ENCODE results near the gene CLCN6. TPM values are rescaled to one million over a fixed set of nuclear protein-coding genes. Genes with fewer than 3 reads are reported as not detected.
A peak's percentile ranks its signal among the peaks of the same experiment; 100 is the strongest.

CLCN6 gene
- total and polyA plus RNA-seq, 2 experiments from 2014 or later, result 22.5 to 31.8 TPM

DNA sequence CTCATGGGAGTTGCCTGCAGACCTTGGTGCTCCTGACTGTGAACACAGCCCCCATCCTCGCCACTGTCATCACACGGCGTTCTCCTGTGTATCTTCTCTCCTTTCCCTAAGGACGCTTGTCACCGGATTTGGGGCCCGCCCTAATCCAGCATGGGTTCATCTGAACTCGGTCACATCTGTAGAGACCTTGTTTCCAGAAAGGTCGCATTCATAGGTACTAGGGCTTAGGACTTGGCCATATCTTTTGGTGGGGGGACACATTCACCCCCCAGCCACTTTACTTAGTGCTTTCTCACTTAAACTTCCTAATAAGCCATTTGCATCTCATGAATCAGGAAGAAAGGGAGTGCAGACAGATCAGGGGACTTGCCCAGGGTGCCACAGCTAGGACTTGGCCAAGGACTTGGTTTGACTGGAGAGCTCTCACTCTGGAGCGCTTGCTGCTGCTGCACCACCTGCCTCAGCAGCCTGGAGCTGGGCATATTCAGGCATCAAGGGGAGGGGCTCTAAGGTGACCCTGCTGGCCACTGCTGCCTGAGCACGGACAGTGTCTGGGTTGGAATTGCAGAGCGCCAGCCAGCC is 31.9 kb downstream of the CLCN6 start:
- Histone ChIP-seq H3K9me3 (ENCODE audit: low read depth) (no peaks in the 10 kb centered on the region), H3K36me3 (peaks cover 72% of the 10 kb centered on the region), H3K4me1 (ENCODE audit: low read depth) (no peaks in the 10 kb centered on the region), H3K27ac (no peak overlapping the region), H3K27me3 (no peaks in the 10 kb centered on the region), H3K4me3 (no peak overlapping the region)
- TF ChIP-seq, protein P1, sequence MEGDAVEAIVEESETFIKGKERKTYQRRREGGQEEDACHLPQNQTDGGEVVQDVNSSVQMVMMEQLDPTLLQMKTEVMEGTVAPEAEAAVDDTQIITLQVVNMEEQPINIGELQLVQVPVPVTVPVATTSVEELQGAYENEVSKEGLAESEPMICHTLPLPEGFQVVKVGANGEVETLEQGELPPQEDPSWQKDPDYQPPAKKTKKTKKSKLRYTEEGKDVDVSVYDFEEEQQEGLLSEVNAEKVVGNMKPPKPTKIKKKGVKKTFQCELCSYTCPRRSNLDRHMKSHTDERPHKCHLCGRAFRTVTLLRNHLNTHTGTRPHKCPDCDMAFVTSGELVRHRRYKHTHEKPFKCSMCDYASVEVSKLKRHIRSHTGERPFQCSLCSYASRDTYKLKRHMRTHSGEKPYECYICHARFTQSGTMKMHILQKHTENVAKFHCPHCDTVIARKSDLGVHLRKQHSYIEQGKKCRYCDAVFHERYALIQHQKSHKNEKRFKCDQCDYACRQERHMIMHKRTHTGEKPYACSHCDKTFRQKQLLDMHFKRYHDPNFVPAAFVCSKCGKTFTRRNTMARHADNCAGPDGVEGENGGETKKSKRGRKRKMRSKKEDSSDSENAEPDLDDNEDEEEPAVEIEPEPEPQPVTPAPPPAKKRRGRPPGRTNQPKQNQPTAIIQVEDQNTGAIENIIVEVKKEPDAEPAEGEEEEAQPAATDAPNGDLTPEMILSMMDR (IDR thresholded peaks at IDR 0.05; ENCODE audit: low read depth, low read length), result no peak
- no peak for DNase-seq (ENCODE audit: low read depth in 1 of 2, low spot score in 1 of 2)

DNA sequence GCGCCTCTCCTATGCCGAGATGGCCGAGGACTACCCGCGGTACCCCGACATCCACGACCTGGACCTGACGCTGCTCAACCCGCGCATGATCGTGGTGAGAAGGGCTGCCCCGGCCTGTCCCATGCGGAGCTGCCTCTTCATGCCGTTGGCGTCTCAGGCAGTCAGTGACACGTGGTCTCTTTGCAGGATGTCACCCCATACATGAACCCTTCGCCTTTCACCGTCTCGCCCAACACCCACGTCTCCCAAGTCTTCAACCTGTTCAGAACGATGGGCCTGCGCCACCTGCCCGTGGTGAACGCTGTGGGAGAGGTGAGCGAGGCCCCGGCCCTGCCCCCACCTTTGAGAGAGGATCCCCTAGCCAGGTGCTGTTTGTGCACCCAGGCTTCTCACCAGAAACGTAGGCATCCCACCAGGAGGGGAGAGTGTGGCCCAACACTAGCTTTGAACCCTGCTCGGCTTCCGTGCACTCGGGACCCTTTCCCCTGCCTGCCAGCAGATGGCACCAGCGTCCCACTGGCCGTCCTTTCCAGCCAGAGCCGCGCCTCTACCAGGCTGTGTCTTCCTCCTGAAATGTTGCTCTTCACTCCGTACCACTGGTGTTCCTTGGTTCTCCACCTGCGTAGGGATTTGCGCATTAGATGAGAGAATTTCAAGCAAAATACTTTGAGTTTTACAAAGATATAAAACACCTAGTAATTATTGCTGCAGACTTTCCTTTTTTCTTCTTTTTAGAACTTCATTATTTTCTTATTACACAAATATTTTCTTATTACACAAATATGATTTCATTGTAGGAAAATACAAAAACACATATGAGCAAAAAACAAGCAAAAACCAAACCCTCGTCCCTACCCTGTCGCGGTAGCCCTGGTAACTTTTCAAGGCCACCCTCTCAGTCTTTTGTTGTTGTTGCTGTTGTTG is 32.6 kb downstream of the CLCN6 start:
- H3K4me1 ChIP-seq (ENCODE audit: low read depth), result no peaks in the 10 kb centered on the region
- no peaks in the 10 kb centered on the region for H3K9me3 ChIP-seq (ENCODE audit: low read depth)
- no peak overlapping the region for H3K4me3 ChIP-seq
- TF ChIP-seq, protein P1 (IDR thresholded peaks at IDR 0.05; ENCODE audit: low read depth, low read length), result peak; percentile 100
- peak; percentile 69 to 74 for DNase-seq (ENCODE audit: low read depth in 1 of 2, low spot score in 1 of 2)
- peaks cover 68% of the 10 kb centered on the region for H3K36me3 ChIP-seq
- H3K27me3 ChIP-seq, result no peaks in the 10 kb centered on the region
- no peak overlapping the region for H3K27ac ChIP-seq

DNA sequence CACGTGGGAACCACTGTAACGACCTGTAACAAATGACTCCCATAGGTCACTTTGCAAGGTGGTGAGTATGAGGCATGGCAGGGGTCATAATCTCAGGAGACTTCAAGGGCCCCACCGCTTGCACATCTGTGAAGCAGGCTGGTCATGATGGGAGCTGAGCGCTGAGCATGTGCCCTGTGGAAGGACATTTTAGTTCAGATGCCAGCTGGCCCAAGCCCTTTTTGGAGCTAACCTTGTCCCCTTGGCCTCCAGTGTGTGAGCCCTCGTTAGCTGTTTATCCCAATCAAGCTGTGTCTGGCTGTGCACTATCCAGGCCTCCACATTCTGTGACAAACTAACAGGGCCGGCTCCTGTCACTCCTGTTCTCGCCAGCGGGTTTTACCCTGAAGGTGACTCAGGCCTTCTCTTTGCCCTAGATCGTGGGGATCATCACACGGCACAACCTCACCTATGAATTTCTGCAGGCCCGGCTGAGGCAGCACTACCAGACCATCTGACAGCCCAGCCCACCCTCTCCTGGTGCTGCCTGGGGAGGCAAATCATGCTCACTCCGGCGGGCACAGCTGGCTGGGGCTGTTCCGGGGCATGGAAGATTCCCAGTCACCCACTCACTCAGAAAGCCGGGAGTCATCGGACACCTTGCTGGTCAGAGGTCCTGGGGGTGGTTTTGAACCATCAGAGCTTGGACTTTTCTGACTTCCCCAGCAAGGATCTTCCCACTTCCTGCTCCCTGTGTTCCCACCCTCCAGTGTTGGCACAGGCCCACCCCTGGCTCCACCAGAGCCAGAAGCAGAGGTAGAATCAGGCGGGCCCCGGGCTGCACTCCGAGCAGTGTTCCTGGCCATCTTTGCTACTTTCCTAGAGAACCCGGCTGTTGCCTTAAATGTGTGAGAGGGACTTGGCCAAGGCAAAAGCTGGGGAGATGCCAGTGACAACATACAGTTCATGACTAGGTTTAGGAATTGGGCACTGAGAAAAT is 34.0 kb downstream of the CLCN6 start:
- Histone ChIP-seq H3K36me3 (peaks cover 59% of the 10 kb centered on the region), H3K4me1 (ENCODE audit: low read depth) (no peaks in the 10 kb centered on the region), H3K9me3 (ENCODE audit: low read depth) (no peaks in the 10 kb centered on the region), H3K27ac (no peak overlapping the region), H3K27me3 (no peaks in the 10 kb centered on the region), H3K4me3 (no peak overlapping the region)
- no peak for DNase-seq (ENCODE audit: low read depth in 1 of 2, low spot score in 1 of 2)
- TF ChIP-seq, protein P1 (IDR thresholded peaks at IDR 0.05; ENCODE audit: low read depth, low read length), result no peak

DNA sequence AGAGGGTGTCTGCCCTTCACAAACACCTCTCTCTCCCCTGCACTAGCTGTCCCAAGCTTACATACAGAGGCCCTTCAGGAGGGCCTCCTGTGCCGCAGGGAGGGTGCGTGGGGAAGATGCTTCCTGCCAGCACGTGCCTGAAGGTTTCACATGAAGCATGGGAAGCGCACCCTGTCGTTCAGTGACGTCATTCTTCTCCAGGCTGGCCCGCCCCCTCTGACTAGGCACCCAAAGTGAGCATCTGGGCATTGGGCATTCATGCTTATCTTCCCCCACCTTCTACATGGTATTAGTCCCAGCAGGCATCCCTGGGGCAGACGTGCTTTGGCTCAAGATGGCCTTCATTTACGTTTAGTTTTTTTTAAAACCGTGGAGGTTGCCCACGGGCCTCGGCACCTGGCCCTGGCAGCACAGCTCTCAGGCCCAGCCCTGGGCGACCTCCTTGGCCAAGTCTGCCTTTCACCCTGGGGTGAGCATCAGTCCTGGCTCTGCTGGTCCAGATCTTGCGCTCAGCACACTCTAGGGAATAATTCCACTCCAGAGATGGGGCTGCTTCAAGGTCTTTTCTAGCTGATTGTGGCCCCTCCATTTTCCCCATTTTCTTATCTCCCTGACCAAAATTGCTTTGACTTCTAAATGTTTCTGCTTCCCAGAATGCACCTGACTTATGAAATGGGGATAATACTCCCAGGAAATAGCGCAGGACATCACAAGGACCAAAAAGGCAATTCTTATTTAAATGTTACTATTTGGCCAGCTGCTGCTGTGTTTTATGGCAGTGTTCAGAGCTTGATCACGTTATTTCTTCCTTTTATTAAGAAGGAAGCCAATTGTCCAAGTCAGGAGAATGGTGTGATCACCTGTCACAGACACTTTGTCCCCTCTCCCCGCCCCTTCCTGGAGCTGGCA is 35.5 kb downstream of the CLCN6 start:
- Histone ChIP-seq H3K9me3 (ENCODE audit: low read depth) (no peaks in the 10 kb centered on the region), H3K27me3 (no peaks in the 10 kb centered on the region), H3K4me3 (no peak overlapping the region), H3K27ac (no peak overlapping the region), H3K36me3 (peaks cover 46% of the 10 kb centered on the region), H3K4me1 (ENCODE audit: low read depth) (no peaks in the 10 kb centered on the region)
- TF ChIP-seq, protein P1 (IDR thresholded peaks at IDR 0.05; ENCODE audit: low read depth, low read length), result no peak
- DNase-seq (ENCODE audit: low read depth in 1 of 2, low spot score in 1 of 2), result no peak
